Inferior parietal cortex (tissue), 1 donor: ENCODE data around the gene NGEF.
"Not testable (repeated sequence)": the region's sequence is repeated elsewhere in the genome, so short reads cannot be mapped to it uniquely, and the experiment has no call there.

Experiments
- DNase-seq: peaks from one replicate; pipeline ENCODE4 v3.0.0-alpha.2; 2016; ENCODE audit errors: extremely low spot score

Gene NGEF

DNA sequence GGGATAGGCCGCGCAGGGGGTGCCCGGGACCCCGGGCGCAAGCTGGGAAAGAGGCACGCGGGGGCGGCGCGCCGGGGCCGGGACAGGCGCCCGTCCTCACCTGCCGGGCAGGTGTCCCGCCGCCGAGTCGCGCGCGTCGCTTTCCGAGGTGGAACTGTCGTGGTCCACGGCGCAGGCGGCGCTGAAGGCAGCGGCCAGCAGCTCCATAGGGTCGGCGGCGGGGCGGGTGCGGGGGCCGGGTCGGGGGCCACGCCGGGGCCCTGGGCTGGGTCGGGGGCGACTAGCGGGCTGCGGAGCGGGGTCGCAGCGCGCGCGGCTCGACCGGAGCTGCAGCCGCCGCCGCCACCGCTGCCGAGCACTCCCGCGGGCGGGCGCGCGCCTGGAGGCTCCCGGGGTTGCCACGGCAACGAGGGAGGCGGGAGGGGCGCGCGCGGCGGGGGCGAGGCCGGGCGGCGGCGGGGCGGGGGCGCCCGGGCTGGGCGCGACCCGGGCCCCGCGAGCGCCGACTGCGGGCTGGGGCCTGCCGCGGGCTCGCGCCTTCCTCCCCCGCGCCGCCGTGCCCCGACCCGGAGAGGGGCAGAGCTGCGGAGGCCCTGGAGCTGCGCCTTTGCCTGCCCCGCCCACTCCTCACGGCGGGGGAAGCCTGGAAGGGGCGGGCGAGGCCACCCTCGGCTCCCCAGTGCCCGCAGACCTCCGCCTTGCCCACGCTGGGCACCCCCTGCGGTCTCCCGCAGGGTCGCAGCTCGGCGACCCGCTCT is 85.1 kb downstream of the NGEF start:
- DNase-seq = no peak

DNA sequence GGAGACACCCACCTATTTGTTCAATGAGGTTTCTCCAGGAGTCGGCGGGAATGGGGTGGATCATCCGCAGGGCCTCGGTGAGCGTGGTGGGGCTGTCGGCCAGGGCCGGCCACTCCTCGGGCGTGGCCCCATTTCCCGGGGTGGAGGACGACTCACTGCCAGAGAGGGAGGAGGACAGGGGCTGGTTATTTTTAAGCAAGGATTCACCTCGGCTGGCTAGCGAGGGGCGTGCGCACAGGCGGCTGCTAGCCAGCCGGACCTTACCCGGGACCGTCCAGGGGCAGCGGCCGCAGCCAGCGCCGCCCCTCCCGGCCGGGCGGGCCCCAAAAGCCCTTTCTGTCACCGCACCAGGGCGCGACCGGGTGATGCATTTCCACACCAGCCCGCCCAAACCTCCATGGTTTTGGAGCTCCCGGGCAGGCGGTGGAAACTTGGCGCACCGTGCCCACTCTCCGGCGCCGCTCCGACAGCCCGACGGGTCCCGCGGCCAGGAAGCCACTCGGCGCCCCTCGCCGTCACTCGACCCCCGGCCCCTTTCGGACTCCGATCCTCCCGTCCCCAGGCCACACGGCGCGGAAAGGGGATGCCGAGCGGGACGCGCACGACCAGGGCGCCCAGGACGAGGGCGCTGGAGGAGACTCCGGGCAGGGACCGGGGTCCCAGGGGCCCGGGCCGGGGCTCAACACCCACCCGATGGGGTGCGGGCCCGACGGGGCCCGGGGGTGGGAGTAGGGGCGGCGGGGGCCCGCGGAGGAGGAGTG is 85.8 kb downstream of the NGEF start:
- DNase-seq = no peak

DNA sequence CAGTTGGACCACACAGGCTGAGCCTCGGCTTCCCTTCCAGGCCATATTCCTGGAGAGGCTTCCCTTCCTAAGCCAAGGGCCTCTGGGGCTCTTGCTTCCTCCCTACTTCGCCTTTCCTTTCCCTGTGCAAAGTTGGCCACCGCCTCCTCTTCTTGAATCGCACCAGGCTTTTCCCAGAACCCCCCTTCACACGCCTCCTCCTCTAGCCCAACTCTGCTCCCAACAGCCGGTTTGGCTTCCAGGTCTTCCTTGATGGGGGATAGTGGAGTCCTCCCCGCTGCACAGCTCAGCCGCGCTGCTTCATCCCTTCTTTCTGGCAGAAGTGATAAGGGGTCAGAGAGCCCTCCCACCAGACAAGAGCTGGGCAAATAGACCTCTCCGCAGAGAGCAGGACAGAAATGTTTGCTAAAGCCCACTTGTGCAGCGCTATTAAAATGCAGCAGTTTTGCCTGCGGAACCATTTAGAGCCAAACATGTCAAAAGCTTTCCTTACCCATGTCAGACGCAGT is 86.6 kb downstream of the NGEF start:
- DNase-seq = no peak

- DNase-seq = no peak
Observed at GRCh38 chr2:232925821-232926156, 87.3 kb downstream of the NGEF start.

- no peak for DNase-seq
Observed at GRCh38 chr2:232925153-232925820, 87.8 kb downstream of the NGEF start.

DNA sequence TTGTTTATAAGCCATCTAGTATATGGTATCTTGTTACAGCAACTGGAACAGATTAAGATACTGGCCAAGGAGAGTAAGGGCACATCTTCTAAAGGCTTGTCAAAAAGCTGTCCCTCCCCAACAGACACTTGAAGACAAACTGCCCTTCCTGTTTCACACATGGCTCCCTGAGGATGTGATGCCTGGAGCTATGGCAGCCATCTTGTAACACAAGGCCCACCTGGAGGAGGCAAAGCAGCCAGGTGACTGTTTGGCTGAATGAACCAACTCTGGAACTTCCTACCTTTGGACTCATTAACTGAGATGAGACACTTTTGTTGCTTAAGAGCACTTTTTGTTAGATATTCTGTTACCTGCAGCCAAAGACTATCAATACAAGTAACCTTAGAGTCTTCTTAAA is 88.6 kb downstream of the NGEF start:
- no peak for DNase-seq

DNA sequence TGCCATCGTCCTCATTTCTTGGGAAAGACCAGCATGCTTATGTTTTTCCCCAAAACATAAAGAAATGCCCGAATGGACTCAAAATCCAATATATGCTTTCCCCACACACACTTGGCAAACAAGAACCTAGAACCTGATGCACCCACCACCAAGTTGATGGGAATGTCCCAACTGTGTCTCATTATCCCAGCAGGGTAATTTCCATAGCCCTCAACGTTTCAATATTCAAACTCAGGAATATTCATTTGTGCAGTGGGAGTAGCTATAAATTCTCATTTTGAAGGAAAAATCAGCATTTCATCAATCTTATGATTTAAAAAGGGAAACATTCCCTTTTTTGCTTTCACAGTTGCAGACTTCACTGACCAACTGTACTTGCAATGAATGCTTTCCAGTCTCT is 92.3 kb downstream of the NGEF start:
- DNase-seq = no peak

DNA sequence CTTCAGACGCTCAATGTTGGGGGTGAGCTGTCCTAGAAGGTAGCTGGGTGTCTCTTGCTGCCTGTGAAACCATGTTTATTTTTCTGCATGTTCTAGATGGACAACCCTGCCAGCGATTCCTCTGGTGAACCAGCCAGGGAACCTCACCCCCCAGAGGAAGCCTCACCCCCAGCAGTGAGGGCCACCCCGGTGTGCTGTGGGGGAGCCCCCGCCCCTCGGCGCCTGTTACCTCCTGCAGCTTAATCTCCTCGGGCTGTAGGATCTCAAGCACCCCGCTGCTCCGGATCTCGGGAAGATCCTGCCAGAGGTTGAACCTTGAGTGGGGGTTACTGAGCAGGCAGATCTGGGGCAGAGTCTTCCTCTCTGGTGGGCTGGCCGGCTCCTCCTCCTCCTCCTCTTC is 93.0 kb downstream of the NGEF start:
- no peak for DNase-seq

DNA sequence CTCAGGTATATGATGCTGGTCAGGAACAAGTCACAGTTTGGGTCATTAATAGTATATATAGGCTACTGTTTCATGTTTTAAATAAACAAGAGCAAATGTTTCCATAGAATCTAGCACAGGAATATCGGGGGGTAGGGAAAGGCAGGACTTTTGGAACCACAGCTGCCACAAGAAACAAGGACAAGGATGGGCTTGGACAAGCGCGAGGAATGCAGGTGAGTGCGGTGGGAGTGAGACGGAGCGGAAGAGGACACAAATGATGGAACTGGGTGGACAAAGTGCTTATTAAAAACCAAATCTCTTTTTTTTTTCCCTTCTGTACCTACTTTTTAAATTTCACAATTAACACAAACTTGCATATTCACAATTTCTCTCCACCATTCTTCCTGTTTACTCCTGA is 93.9 kb downstream of the NGEF start:
- no peak for DNase-seq

GRCh38 chr2:232913903-232914302 is 99.2 kb downstream of the NGEF start:
- DNase-seq = no peak

GRCh38 chr2:232911712-232912277 is 101.3 kb downstream of the NGEF start:
- DNase-seq = no peak

GRCh38 chr2:232910376-232910775 is 102.7 kb downstream of the NGEF start:
- no peak for DNase-seq

DNA sequence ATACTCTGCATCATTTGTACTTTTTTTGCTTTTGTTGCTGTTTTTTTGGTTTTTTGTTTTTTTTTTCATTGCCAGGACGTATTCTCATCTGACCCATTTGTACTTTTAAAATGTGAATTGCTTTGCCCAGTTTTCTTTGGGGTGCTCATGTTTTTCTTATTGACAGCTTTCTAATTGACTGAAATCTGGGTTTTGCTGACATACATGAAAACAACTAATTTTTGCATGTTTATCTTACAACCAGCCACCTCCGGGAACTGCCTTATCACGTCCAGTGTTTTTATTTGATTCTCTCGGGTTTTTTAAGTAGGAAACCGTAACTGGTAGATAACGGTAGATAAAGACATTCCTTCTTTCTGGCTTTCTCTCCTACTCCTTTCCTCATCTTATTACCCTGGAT is 104.4 kb downstream of the NGEF start:
- no peak for DNase-seq

DNA sequence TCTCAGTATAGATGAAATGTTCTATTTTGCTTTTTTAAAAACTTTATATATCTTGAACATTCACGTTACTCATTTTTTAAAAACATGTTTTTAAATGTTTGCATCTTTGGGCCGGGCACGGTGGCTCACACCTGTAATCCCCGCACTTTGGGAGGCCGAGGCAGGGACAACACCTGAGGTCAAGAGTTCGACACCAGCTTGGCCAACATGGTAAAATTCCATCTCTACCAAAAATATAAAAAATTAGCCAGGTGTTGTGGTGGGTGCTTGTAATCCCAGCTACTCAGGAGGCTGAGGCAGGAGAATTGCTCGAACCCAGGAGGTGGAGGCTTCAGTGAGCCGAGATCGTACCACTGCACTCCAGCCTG is 105.4 kb downstream of the NGEF start:
- not testable (repeated sequence) for DNase-seq

DNA sequence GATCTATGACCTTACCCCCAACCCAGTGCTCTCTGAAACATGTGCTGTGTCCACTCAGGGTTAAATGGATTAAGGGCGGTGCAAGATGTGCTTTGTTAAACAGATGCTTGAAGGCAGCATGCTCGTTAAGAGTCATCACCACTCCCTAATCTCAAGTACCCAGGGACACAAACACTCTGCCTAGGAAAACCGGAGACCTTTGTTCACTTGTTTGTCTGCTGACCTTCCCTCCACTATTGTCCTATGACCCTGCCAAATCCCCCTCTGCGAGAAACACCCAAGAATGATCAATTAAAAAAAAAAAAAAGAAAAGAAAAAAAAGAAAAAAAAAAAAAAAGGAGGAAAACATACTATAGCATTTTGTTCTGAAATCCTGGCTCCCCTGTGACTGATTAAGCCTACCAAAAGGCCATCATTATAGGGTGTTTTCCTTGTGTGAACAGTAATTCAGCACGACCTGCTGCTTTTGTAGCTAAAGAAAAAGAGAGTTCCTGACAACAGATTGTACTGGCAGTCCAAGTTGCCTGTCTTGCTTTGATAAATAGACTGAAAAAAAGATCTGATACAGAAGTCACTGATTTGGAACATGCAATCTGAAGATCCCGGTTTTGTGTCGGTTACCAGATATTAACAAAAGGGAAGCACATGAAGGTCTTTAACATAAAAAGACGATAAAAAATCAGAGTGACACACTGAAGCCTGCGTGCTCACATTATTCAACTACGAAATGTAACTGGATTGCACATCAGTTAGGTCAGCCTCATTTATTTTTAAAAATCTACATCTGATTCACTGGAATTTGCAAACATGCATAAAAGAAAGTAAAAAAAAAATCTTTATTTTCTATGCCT is 106.0 kb downstream of the NGEF start:
- DNase-seq = not testable (repeated sequence)

DNA sequence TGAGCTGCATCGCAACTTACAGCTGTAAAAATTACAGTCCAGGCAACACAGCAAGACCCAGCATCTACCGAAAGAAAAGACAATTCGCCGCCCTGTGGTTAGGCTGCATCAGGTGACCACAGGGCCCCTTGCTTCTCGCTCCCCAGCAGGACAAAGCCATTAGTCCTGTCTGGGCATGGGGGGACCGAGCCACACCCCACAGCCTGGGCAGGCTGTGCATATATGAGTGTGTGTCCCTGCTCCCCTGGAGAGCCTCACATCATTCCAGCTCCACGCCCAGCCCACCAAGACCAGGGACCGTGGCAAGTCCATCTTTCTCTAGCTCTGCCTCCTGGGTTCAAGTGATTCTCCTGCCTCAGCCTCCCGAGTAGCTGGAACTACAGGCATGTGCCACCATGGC is 109.1 kb downstream of the NGEF start:
- no peak for DNase-seq

DNA sequence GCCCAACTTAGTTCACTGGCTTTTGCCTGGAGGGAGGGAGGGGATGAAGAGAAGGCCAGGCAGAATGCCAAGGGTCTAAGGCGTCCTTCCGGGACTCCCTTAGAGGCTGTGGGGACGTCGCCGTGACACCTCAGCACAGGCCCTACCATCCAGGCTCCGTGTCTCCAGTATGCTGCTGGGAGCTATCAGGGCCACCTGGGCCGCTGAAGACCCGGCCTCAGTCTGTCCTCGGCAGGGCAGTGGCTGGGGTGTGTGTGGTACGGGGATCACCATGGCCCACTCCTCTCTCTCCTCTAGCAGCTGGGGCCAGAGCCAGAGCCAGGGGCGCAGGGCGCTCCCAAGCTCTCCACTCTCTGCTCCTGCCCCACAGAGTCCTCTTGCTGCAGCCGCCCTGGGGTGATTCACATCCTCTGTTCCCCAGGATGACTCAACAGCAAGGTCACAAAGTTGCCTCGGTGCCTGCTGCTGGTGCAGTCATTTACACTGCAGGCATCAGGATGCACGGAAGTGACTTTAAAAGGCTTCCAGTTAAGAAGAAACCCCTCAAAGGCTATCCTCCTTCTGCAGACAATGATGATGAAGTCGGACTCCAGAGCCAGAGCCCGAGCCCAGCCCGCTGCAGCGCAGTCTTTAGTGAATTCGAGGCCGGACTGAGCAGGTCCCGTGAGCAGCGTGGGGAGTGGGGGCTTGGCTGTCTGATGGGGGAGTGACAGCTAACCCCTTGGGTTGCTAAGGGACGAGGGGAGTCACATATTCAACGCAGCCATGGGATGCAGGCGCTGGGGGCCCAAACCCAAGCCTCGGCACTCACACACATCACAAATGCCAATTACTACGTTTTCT is 111.1 kb downstream of the NGEF start:
- DNase-seq = no peak

DNA sequence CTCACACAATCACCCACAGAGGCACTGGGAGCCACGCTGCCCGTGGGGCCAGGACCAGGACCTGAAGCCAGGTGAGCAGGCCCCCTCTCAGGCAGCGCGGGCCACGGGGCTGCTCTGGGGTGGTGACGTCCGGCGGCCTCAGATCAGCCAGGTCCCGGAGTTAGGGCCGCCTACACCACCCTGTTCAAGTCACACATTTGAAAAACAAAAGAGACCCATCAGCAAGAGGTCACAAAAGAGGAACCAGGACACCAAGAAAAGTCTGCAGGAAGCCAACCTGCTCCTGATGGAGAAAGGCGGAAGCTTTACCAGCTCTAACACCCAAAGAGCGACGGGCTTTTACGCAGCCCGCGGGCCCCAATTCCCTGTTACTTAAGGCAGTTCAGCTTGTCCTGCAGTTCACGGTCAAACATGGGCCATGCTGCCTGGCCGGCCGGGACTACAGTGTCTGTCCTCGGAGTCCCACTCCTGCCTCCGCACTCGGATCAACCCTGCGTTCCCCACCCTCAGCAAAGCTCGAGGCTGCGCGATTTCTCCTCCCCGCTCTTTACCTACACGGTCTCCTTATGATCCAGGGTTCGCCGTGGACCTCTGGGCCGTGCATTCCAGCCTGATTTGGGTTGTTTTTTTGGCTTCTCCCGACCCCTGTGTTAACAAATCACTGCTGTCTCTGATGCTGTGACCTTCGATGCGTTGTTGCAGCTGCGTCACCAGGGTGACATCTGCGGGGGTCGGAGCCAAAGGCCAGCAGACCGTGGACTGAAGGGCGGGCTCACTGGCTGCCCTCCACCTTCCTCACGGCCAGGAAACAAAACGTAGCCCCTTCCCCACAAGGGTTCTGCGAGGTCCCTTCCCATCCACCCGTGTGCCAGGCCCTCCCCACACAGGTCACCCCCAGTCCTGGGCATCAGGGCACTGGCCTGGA is 112.0 kb downstream of the NGEF start:
- DNase-seq = no peak
